Measurements from ENCODE around the gene TMEM231.
A peak's percentile ranks its signal among the peaks of the same experiment; 100 is the strongest.
"Not testable (repeated sequence)": the region's sequence is repeated elsewhere in the genome, so short reads cannot be mapped to it uniquely, and the experiment has no call there.

The TMEM231 gene

DNA sequence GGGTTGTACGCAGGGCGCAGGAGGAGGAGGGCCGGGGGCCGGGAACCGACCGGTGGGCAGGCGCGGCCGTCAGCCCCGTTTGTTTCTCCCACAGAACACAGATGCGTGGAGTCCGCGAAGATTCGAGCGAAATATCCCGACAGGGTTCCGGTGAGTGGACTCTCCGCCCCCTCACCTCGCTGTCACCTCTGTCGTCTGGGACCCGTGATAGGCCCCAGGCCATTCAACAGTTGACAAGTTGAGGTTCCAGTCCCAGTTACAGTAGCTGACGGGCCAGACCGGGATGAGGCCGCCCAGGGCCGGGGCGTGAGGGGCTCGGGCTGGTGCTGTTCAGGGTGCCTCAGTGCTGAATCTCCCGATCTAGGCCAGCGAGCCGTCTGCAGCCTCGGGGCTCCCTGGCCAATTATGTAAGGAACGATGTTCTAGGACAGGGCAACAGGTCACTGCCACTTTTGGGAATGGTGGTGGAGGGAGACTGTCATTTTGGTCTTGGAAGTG lies 10.8 kb upstream of the TMEM231 start:
- peak; percentile 26 for DNase-seq (ENCODE audit: low read depth)

DNA sequence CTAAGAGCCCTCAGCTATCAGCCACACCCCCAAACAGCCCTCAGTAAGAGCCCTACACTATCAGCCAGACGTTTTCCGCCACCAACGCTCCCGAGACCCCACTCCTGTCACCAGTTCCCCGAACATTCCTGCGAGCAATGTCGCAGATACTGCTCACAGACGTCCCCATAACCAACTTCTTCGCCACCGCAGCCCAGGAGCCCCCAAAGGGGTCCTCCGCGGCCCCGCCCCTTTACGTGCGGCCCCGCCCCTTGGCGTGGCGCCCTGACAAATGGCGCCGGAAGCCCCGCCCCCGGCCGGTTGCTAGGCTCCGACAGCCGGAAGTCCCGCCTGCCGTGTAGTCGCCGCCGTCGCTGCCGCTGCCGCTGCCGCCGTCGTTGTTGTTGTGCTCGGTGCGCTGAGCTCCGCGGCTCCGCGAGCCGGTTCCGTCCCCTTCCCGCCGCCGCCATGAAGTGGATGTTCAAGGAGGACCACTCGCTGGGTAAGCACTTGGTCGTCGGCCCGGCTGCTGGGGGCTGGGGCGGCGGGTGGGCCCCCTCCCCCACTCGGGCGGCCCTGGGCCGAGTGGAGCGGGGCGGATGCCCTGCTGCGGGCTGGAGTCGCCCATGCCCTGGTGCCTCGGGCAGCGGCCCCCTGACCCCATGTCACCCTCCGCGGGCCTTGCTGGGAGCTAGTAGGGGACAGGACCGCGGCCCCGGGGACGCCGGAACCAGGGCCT lies 10.1 kb upstream of the TMEM231 start, which contains the start of gene GABARAPL2:
TSS of gene GABARAPL2 (plus strand) at position 340 of the 718 bp plus-strand sequence. CDS start at position 448, 108 bp downstream.
- peak; percentile 78 for DNase-seq (ENCODE audit: low read depth)

DNA sequence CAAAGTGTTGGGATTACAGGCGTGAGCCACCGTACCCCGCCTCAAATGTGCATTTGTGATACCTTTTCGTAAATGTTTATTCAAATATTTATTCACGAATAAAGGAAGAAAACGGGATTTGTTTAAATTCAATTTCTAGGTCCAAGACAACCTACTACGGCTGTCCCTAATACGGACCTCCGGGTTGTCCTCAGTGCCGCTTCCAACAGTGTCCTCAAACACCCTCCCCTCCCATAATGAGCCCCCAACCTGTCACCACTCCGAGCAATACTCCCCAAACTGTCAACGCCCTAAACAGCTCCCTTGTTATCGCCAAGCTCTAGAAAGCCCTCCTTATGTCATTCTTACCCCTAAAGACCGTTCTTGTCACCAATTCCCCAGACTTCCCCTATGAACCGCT lies 9.6 kb upstream of the TMEM231 start:
- no peak for DNase-seq (ENCODE audit: low read depth)

DNA sequence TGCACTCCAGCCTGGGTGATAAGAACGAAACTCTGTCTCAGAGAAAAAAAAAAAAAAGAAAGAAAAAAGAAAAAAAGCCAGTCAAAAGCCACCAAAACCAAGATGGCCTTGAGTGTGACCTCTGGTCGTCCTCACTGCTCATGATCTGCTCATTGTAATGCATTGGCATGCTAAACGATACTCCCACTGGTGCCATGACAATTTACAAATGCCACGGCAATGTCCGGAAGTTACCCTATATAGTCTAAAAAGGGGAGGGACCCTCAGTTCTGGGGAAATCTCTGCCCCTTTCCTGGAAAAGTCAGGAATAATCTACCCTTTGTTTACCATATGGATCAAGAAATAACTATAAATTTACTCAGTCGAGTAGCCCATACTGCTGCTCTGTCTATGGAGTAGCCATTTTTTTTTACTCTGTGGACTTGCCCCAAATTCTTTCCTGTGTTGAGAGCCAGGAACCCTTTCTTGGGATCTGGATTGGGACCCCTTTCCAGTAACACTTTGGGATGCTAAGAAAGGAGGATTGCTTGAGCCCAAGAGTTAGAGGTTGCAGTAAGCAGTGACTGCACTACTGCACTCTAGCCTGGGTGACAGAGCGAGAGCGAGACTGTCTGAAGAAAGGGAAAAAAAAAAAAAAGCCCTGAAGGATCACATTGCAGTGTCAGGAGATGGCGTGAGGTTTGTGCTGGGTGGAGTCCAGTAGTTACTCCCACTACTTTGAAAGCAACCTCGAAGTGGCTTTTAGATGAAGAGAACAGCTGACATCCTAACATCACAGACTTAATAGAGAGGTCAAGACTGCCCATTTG lies 3.7 kb upstream of the TMEM231 start:
- DNase-seq (ENCODE audit: low read depth), result peak; percentile 61

DNA sequence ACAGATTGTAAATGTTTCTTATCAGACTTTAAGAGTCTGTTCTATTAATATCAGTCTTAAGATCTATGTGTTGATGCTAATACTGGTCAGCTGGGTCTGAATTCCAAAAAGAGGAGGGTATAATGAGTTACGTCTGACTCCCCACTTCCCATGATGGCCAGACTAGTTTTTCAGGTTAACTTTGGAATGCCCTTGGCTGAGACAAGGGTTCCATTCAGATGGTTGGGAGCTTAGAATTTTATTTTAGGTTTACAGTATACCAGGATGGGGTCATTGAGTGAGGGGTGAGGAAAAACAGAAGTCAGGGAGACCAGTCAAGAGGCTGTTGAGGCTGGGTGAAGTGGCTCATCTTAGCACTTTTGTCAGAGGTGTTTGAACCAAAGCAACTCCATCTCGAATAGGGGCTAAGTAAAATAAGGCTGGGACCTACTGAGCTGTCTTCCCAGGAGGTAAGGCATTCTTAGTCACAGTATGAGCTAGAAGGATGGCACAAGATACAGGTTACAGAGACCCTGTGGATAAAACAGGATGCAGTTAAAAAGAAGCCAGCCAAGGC lies 2.9 kb upstream of the TMEM231 start:
- no peak for DNase-seq (ENCODE audit: low read depth)

DNA sequence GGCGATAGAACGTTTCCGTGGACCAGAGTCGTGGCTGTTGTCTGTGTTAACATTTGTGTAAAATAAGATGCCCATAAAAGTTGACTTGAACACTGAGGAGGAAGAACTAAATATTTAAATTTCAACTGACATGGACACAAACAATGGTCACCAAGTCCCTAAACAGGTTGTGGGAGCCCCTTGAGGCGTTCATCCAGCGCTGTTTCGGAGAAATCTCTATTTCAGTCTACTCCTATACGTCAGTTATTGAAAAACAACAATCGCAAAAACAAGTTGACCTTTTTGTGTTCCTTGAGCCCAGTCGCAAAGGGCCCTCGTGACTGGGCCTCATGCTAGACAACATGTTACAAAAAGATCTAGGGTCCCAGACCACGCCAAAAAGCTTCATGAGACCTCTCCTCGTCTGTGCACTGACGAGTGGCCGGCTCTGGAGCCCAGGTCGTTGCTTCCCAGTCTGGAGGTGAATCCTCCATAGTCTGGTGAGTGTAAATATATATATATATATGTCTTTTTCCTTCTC lies 439 bp upstream of the TMEM231 start:
- DNase-seq (ENCODE audit: low read depth), result no peak

DNA sequence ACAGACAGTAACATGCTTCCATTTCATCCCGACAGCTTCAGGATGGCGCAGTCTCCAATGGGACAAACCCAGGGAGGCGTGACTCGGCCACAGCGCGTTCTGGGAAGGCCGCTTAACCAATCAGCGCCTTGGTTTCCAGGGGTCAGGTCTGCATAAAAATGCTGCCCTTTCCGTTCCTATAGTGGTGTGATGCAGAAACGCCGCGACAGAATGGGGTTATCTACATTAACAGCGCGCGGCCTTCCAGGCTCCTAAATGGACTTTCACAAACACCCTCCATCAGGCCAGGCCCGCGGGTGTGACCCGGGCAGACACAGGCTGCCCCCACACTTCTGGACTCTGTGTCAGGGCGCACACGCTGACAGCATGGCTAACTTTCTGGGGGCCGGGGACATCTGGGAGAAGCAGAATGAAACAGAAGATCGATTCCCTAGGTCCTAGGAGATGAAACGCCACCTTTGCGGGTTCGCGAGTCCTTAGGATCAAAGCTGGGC lies 792 bp downstream of the TMEM231 start:
- peak; percentile 94 for DNase-seq (ENCODE audit: low read depth)

DNA sequence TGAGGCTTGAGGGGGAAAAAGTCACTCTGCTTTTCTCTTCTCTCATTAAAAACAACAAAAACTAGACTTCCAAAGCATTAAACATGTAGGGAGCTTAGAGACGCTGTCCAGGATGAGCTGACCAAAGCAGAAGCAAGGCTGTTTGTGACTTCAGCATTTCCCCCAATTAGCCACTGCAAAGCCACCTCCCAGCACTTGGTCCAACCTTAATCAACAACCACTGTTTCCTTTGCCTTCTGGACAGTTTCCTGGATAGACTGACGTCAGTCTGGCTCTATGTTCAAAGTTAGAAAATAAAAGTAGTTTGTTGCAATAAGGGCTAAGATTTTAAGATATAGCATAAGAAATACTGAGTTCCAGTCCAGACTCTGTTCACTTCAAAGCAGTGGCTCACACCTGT lies 3.1 kb downstream of the TMEM231 start:
- DNase-seq (ENCODE audit: low read depth), result no peak

DNA sequence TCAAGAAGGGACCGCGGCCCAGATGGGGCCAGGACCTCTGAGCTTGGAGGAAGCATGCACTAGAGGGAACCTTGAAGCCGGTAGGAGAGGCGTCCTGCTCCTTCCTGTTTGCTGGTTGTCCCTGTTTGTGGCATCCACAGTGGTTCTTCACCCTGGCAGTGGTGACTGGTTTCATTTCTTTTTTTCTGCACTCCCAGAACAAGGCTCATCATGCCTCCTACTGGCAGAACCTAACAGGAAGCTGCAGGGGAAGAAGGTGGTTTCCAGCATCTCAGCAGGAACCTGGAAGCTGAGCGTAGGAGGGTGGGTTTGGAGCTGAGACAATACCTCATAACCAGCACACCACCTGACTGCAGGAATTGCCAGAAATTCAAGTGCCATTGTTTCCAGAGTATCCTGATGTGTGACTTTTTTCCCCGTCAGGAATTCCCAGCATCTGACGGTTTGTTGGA lies 5.8 kb downstream of the TMEM231 start:
- peak; percentile 37 for DNase-seq (ENCODE audit: low read depth)

DNA sequence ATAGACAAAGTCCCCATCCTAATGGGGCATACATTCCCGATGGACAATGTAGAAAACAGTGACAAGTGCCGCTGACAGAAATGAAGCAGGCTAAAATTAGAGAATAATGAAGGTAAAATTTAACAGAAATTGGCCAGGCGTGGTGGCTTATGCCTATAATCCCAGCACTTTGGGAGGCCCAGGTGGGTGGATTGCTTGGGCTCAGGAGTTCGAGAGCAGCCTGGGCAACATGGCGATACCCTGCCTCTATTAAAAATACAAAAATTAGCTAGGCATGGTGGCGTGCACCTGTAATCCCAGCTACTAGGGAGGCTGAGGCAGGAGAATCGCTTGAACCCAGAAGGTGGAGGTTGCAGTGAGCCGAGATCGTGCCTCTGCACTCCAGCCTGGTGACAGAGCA lies 7.6 kb downstream of the TMEM231 start:
- DNase-seq (ENCODE audit: low read depth), result not testable (repeated sequence)

DNA sequence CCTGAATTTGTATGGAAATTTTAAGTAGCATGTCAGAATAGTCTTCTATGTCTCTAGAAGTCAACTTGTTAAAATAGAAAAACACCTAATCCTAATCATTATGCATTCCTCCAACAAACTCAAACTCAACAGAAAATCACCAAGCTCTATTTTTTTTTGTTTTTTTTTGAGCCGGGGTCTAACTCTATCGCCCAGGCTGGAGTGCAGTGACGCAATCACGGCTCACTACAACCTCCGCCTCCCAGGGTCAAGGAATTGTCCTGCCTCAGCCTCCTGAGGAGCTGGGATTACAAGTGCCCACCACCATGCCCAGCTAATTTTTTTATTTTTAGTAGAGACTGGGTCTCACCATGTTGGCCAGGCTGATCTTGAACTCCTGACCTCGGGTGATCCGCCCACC lies 9.8 kb downstream of the TMEM231 start:
- DNase-seq (ENCODE audit: low read depth), result no peak

DNA sequence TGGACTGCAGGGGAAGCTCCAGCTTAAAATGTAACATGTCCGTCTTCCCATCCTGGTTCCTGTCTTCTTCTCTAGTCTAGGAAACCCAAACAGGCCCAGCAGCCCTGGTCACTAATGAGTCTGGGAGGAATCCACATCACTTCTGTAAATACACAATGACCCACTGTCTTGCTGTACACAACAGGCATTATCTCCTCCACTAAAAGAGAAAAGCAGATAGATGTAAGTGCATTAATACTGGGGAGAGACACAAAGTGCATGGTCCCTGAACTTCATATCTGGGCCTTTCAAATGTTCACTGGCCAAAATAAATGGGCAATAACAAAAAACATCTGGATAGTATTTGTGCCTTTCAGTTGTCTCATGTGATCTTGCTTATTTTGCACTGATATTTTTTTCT lies 10.2 kb downstream of the TMEM231 start:
- not testable (repeated sequence) for DNase-seq (ENCODE audit: low read depth)

DNA sequence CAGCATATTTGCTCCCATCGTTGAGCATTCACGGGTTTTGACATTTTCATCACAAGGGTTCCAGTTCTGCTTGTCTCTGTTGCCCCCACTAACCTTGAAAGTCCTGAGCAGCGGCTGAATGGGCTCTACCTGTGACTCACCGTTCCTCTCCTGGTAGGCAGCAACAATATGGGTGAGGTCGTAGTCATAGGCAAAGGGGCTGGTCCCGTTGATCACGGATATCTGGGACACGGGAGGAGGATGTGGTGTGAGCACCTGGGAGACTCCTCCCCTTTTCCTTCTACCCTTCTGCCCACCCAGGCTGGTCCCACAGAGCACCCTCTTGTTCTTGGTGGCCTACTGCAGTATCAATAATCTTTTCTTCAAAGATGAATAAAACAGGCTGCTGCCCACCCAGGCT lies 13.6 kb downstream of the TMEM231 start:
- DNase-seq (ENCODE audit: low read depth), result not testable (repeated sequence)

DNA sequence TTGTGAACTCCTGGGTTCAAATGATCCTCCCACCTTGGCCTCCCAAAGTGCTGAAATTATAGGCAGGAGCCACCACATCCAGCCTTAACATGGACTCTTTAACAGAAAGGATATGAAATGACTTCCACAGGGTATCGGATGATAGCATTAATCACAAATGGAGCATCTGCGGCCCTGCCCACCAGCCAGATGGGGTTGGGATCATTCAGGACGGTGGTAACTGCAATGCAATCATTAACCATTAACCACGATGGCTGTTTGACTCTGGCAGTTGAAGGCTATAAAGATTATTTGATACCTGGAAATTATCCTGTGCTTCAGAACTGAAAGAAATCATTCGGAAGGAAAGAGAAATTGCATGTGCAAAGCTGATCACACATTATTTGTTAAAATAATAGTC lies 14.8 kb downstream of the TMEM231 start:
- DNase-seq (ENCODE audit: low read depth), result no peak

DNA sequence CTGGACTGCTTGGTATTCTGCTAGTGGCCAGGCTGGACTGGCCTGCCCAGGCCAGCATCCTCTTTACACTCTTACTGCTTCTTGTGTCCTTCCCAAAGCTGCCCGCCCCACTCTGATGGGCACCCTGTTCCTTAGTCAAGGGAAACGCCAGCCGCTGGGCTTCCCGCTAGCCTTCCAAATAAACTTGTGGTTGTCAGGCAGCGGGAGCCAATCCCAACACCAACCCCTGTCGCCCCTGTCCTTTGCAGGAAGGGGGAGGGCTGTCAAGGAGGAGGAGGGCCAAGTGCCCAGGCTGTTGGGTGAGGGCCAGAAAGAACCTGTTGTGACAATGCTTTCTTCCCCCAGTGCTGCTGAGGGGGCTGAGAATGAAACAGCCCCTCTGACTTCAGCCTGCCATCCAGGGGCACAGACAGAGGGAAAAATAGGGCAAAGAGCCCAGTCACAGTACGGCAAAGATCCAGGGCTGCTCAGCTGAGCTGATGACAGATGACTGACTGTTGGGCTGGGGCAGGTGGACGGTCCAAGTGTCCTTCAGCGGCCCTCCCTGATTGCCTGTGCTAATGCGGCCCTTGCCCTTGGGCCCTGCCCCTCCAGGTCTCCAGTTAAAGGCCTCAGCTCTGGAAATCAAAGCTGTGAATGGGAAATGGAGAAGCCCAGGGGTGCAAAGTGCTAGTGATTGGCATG lies 17.0 kb downstream of the TMEM231 start:
- DNase-seq (ENCODE audit: low read depth), result not testable (repeated sequence)

DNA sequence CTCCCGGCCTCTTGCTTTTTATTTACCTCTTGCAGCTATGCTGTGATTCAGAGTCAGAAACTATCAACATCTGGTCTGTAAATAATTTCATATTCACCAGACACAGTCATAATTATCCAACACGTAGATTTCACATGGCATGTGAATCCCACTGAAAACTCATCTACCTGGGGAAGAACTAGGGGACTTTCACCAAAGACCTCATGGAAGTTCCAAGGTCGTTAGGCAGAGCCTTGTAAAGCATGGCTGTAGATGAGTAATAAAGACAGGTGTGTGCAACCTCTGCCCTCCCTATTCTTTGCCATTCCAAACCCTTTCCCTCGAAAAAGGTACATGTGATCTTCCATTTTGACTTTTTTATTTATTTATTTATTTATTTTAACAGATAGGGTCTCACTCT lies 18.3 kb downstream of the TMEM231 start:
- no peak for DNase-seq (ENCODE audit: low read depth)

DNA sequence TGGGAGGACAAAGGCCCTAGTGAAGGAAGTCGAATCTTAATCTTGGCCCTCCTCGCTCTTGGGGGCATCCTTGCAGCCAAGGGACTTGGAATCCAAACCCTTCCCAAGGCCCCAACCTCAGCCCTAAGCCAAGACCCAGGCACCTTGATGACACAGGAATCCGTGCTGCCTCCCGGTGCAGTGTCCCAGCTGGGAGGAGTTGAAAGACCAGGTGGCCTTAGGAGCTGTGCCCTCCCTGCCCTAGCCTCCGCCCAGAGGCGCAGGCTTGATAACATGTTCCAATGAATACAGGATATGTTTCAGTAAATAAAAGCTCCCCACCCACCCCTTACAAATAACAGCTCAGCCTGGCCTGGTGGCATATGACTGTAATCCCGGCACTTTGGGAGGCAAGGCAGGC lies 20.2 kb downstream of the TMEM231 start, which contains the start of gene CHST5:
TSS of gene CHST5 (minus strand) at position 208 of the 400 bp plus-strand sequence. CDS start 5,724 bp downstream, outside the sequence.
- DNase-seq (ENCODE audit: low read depth), result no peak

DNA sequence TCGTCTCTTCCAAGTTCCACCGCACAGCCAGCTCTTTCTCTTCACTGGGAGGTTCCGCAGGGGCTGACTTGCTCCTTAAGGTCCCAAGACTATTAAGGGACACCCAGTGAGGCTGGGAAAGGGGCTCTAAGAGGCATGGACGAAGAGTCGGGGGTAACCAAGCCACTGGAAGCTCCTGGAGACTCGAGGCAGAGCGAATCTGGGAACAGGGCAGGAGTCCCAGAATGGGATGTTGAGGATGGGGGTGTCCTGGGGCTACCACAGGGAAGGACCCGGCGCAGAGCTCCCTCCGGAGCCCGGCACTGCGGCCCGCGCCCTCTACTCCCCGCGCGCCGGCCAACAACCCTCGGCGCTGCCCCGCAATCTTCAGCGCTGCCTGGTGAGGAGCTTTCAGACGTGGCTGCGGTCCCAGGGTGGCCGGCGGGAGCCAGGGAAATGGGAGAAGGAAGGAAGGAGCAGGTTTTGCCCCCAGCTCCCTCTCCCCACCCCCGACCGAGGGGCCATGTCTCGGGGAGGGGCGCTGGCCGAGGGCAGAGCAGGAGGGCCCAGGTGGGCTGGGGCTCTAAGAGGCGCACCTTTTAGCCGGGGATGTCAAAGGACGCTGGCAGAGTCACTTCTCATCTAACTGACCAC lies 20.7 kb downstream of the TMEM231 start:
- DNase-seq (ENCODE audit: low read depth), result no peak

DNA sequence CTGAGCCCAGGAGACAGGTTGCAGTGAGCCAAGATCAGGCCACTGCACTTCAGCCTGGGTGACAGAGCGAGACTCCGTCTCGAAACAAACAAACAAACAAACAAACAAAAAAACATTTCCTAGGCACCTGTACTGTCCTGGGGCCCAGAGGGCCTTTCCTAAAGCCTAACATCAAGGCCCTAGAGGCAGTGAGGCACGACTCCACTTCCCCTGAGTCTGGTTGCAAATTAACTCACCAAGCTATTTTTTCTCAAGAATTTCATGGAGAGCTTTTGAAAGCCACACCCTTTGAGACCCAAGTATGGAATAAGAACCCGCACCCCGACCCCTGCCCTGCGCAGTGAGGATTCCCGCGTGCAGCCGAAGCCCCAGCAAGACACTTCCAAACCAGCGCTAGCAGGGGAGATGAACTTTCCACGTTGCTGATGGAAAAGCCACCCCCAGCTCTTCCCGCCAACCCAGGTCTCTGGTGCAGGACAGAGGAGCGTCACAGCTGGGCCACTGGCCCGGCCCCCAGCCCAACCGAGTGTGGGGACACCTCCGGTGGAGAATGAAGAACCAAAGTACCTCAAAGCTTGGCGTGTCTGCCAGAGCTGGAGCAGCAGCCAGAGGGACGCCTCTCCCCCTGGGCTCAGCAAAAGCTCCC lies 21.4 kb downstream of the TMEM231 start:
- DNase-seq (ENCODE audit: low read depth), result no peak

DNA sequence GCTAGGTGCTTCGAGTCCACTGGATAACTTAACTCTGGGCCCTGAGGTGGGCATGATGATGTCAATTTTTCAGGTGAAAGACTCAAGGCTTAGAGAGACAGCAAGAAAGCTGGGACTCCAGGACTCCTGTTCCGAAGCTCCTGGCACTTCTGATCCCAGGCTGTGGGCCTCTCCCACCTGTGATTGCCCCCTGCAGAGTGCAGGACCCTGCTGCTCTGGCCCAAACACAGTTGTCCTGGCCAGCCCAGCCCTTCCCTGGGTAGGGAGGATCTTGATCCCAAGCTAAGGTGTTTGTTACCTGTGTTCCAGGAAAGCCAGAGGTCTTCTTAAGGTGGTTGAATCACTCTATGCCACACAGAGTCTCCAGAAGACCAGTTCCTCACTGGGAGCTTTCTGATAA lies 23.3 kb downstream of the TMEM231 start:
- DNase-seq (ENCODE audit: low read depth), result no peak
